ENCODE data around the gene RAP1A.

RAP1A gene

DNA sequence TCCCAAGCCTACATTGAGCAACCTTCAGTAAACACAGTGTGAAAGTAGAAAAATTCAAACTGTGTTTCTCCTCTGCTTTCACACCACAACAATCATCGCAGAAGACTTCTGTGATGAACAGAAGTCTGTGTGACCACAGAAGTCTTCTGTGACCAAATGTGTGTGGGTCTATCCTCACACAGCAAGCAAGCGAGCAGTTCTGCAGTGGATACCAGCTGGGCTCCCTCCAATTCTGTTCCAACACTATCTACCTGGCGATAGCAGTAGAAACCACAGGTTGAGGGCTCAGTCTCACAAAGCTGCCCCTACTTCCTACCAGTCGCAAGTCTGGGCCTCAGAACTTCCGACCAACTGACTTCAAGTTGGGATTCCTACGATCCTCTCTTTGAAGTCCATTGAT lies 21.0 kb upstream of the RAP1A start:
- no peak for DNase-seq (ENCODE audit: extremely low read depth, insufficient read length)
- Histone ChIP-seq H3K27me3 (replicated peaks; ENCODE audit: control insufficient read depth, insufficient read depth, low read length) (no peaks in the 10 kb centered on the region), H3K4me3 (replicated peaks; ENCODE audit: low read depth, low read length) (no peak overlapping the region), H3K36me3 (ENCODE audit: control insufficient read depth, insufficient read depth, low read length) (no peaks in the 10 kb centered on the region)
- TF ChIP-seq, protein P1, sequence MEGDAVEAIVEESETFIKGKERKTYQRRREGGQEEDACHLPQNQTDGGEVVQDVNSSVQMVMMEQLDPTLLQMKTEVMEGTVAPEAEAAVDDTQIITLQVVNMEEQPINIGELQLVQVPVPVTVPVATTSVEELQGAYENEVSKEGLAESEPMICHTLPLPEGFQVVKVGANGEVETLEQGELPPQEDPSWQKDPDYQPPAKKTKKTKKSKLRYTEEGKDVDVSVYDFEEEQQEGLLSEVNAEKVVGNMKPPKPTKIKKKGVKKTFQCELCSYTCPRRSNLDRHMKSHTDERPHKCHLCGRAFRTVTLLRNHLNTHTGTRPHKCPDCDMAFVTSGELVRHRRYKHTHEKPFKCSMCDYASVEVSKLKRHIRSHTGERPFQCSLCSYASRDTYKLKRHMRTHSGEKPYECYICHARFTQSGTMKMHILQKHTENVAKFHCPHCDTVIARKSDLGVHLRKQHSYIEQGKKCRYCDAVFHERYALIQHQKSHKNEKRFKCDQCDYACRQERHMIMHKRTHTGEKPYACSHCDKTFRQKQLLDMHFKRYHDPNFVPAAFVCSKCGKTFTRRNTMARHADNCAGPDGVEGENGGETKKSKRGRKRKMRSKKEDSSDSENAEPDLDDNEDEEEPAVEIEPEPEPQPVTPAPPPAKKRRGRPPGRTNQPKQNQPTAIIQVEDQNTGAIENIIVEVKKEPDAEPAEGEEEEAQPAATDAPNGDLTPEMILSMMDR (IDR thresholded peaks at IDR 0.05; ENCODE audit: insufficient read depth, low read length, poor library complexity, severe bottlenecking), result no peak

DNA sequence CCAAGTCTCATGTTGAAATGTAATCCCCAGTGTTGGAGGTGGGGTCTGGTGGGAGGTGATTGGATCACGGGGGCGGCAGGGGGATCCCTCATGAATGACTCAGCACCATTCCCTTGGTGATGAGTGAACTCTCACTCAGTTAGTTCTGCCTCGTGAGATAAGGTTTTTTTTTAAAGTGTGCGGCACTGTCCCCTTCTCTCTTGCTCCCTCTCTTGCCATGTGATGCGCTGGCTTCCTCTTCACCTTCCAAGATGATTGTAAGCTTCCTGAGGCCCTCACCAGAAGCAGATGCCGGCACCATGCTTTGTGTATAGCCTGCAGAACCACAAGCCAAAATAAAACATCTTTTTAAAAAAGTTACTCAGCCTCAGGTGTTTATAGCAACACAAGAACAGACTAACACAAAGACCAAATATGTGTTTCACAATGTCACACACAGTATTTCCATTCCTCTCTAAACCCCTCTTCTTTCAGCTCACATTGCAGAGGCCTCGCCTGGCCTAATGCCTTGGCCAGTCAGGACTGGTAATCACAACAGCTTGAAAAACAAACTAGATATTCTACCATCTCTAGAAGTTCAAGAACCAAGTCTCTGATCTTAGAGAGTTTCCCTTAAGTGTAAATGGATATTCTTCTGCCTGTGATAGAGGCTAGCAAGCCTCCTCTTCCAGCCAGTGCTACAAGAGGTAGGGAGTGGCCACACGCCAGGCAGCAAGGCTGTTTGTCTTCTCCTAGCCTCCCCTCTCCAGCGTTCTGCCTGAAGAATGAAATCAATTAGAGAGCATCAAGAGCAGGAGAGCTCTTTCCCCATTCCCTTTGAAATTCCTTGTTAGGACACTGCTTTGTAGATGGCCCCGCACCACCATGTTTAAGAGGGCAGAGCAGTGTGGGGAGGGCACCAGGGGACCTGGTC lies 19.6 kb upstream of the RAP1A start:
- TF ChIP-seq, protein P1 (IDR thresholded peaks at IDR 0.05; ENCODE audit: insufficient read depth, low read length, poor library complexity, severe bottlenecking), result no peak
- Histone ChIP-seq H3K4me3 (replicated peaks; ENCODE audit: low read depth, low read length) (no peak overlapping the region), H3K27me3 (replicated peaks; ENCODE audit: control insufficient read depth, insufficient read depth, low read length) (no peaks in the 10 kb centered on the region), H3K36me3 (ENCODE audit: control insufficient read depth, insufficient read depth, low read length) (no peaks in the 10 kb centered on the region)
- no peak for DNase-seq (ENCODE audit: extremely low read depth, insufficient read length)

DNA sequence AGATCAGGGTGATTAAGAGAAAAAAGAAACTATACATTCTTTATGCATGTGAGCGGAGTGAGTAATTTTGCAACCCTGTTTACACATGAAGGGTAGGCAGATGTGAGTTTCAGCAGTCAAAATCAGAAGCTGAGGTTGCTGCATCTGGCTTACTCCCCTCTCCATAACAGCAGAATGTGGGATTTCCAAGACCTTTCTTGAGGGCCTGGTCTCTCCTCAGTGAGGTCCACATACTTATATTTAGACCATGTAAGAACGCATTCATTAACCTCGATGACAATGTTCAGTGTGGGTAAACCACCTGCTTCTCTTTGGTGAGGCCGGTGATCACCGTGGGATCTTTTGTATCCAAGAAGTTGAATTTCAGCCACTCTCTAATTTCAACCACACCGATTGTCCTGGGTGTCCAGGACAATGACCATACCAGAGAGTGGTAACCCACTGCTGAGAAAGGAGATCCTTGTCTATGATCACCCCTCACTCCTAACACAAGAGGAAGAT lies 18.7 kb upstream of the RAP1A start:
- TF ChIP-seq, protein P1 (IDR thresholded peaks at IDR 0.05; ENCODE audit: insufficient read depth, low read length, poor library complexity, severe bottlenecking), result no peak
- DNase-seq (ENCODE audit: extremely low read depth, insufficient read length), result peak; percentile 80
- H3K27me3 ChIP-seq (replicated peaks; ENCODE audit: control insufficient read depth, insufficient read depth, low read length), result no peaks in the 10 kb centered on the region
- H3K36me3 ChIP-seq (ENCODE audit: control insufficient read depth, insufficient read depth, low read length), result no peaks in the 10 kb centered on the region
- 0 out of 2 replicates have a peak overlapping the region, but pooled peaks have one; percentile 10 for H3K4me3 ChIP-seq (replicated peaks; ENCODE audit: low read depth, low read length)

DNA sequence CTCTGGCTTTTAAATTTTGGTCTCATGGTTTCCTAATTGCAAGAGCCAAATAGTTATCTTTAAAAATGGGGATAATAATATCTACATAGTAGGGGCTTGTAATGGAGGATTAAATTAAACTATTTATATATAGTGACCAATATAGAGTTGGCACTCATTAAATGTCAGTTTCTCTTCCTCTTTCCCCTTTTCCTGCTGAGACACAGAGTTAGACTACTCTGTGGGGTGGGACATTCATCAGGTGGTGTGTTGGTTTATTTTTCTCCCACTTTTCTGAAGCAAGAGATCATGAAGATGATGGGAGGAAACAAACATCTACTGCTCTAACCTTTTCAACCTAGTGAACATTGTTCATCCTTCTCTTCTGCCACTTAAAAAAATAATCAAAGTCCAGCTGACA lies 17.3 kb upstream of the RAP1A start:
- Histone ChIP-seq H3K36me3 (ENCODE audit: control insufficient read depth, insufficient read depth, low read length) (no peaks in the 10 kb centered on the region), H3K4me3 (replicated peaks; ENCODE audit: low read depth, low read length) (peak overlapping the region; percentile 13; the same call in 1 of the 2 replicates), H3K27me3 (replicated peaks; ENCODE audit: control insufficient read depth, insufficient read depth, low read length) (no peaks in the 10 kb centered on the region)
- TF ChIP-seq, protein P1 (IDR thresholded peaks at IDR 0.05; ENCODE audit: insufficient read depth, low read length, poor library complexity, severe bottlenecking), result no peak
- no peak for DNase-seq (ENCODE audit: extremely low read depth, insufficient read length)

DNA sequence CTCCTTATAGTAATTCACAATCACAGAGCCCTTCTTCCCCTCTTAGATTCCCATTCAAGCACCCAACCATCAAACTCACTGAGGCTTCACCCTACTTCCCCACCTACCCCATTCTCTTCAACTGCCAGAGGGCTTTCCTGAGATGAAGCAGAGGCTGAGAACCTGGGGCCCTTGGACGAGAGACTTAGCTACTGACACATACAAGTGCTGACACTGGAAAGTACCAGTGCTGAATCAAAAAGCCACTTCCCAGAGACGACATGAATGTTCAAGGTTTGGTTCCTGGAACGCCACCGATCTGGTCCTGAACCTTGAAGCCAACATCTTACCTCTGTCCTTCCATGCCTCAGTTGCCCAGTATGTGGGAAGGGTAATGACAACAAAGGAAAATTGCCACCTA lies 16.6 kb upstream of the RAP1A start:
- TF ChIP-seq, protein P1 (IDR thresholded peaks at IDR 0.05; ENCODE audit: insufficient read depth, low read length, poor library complexity, severe bottlenecking), result no peak
- H3K27me3 ChIP-seq (replicated peaks; ENCODE audit: control insufficient read depth, insufficient read depth, low read length), result no peaks in the 10 kb centered on the region
- H3K4me3 ChIP-seq (replicated peaks; ENCODE audit: low read depth, low read length), result no peak overlapping the region
- no peak for DNase-seq (ENCODE audit: extremely low read depth, insufficient read length)
- no peaks in the 10 kb centered on the region for H3K36me3 ChIP-seq (ENCODE audit: control insufficient read depth, insufficient read depth, low read length)
